H9 (cell line): ENCODE data around the gene MAPK4. TPM values are rescaled to one million over a fixed set of nuclear protein-coding genes. Genes with fewer than 3 reads are reported as not detected.
A peak's percentile ranks its signal among the peaks of the same experiment; 100 is the strongest.

Source experiments
- DNase-seq: peaks from one replicate; pipeline ENCODE4 v3.0.0-alpha.2; 2017
- H2AFZ ChIP-seq: one replicate; pipeline ENCODE4 v1.6.1; 2013; ENCODE audit warnings: mild to moderate bottlenecking, low read length, control low read depth, moderate library complexity
- H2AK5ac ChIP-seq: 2 replicates; pipeline ENCODE4 v1.6.1; 2013; ENCODE audit warnings: low read length, control low read depth, mixed read lengths; ENCODE audit not compliant: insufficient read length
- H2BK120ac ChIP-seq: one replicate; pipeline ENCODE4 v1.6.1; 2013; ENCODE audit warnings: low read depth, mild to moderate bottlenecking, low read length, control low read depth, inconsistent platforms; ENCODE audit not compliant: poor library complexity, severe bottlenecking
- H2BK12ac ChIP-seq: 2 replicates; pipeline ENCODE4 v1.6.1; 2013; ENCODE audit warnings: low read length, control low read depth, mixed read lengths, low read depth; ENCODE audit not compliant: insufficient read length
- H2BK15ac ChIP-seq: 2 replicates; pipeline ENCODE4 v1.6.1; 2013; ENCODE audit warnings: low read depth, low read length, control low read depth
- H2BK20ac ChIP-seq: one replicate; pipeline ENCODE4 v1.6.1; 2013; ENCODE audit warnings: low read depth, mild to moderate bottlenecking, low read length, control low read depth, inconsistent platforms; ENCODE audit not compliant: poor library complexity, severe bottlenecking
- H2BK5ac ChIP-seq: 2 replicates; pipeline ENCODE4 v1.6.1; 2013; ENCODE audit warnings: low read length, control low read depth, mixed read lengths; ENCODE audit not compliant: insufficient read length
- H3K14ac ChIP-seq: 2 replicates; pipeline ENCODE4 v1.6.1; 2013; ENCODE audit warnings: low read length, control low read depth; ENCODE audit not compliant: insufficient read depth
- H3K18ac ChIP-seq: 2 replicates; pipeline ENCODE4 v1.6.1; 2013; ENCODE audit warnings: low read depth, mild to moderate bottlenecking, mixed read lengths, low read length, control low read depth; ENCODE audit not compliant: insufficient read length
- H3K23ac ChIP-seq: 2 replicates; pipeline ENCODE4 v1.6.1; 2013; ENCODE audit warnings: low read length, control low read depth, mixed read lengths, low read depth; ENCODE audit not compliant: insufficient read length
- H3K23me2 ChIP-seq: 2 replicates; pipeline ENCODE4 v1.6.1; 2013; ENCODE audit warnings: low read depth, mild to moderate bottlenecking, mixed read lengths, low read length, control low read depth; ENCODE audit not compliant: insufficient read length, poor library complexity, severe bottlenecking
- H3K27ac ChIP-seq: 2 replicates; pipeline ENCODE4 v1.5.1; 2013; ENCODE audit warnings: low read length, control low read depth, mixed read lengths, low read depth; ENCODE audit not compliant: insufficient read length
- H3K27me3 ChIP-seq: 2 replicates; pipeline ENCODE4 v1.6.1; 2013; ENCODE audit warnings: low read length, control low read depth, inconsistent platforms; ENCODE audit not compliant: insufficient read depth
- H3K4ac ChIP-seq: 2 replicates; pipeline ENCODE4 v1.6.1; 2013; ENCODE audit warnings: low read depth, mild to moderate bottlenecking, control low read depth, inconsistent platforms, low read length, moderate library complexity
- H3K4me1 ChIP-seq: 2 replicates; pipeline ENCODE4 v1.6.1; 2013; ENCODE audit warnings: low read length, control low read depth, inconsistent platforms; ENCODE audit not compliant: insufficient read depth
- H3K4me2 ChIP-seq: 2 replicates; pipeline ENCODE4 v1.6.1; 2013; ENCODE audit warnings: low read length, control low read depth, mixed read lengths; ENCODE audit not compliant: insufficient read length, insufficient read depth
- H3K56ac ChIP-seq: 2 replicates; pipeline ENCODE4 v1.6.1; 2013; ENCODE audit warnings: low read depth, mild to moderate bottlenecking, mixed read lengths, low read length, control low read depth; ENCODE audit not compliant: insufficient read length
- H3K79me1 ChIP-seq: 2 replicates; pipeline ENCODE4 v1.6.1; 2013; ENCODE audit warnings: low read depth, mild to moderate bottlenecking, moderate library complexity, low read length, control low read depth, inconsistent platforms; ENCODE audit not compliant: insufficient read depth, poor library complexity, severe bottlenecking
- H3K79me2 ChIP-seq: 2 replicates; pipeline ENCODE4 v1.6.1; 2013; ENCODE audit warnings: low read length, control low read depth, inconsistent platforms; ENCODE audit not compliant: insufficient read depth
- H3K9ac ChIP-seq: 2 replicates; pipeline ENCODE4 v1.6.1; 2013; ENCODE audit warnings: low read length, control low read depth, mixed read lengths; ENCODE audit not compliant: insufficient read length; ENCODE audit errors: extremely low read depth
- H3K9me3 ChIP-seq: one replicate; pipeline ENCODE4 v1.6.1; 2013; ENCODE audit warnings: low read depth, low read length, inconsistent platforms; ENCODE audit not compliant: control insufficient read depth
- H3T11ph ChIP-seq: one replicate; pipeline ENCODE4 v1.6.1; 2013; ENCODE audit warnings: mild to moderate bottlenecking, low read length, control low read depth, inconsistent platforms
- H4K20me1 ChIP-seq: one replicate; pipeline ENCODE4 v1.6.1; 2013; ENCODE audit not compliant: control insufficient read depth, insufficient read length, insufficient read depth
- H4K5ac ChIP-seq: 2 replicates; pipeline ENCODE4 v1.6.1; 2013; ENCODE audit warnings: low read depth, mild to moderate bottlenecking, mixed read lengths, low read length, control low read depth; ENCODE audit not compliant: insufficient read length
- H4K8ac ChIP-seq: replicated peaks from 2 replicates; pipeline ENCODE4 v1.6.1; 2013; ENCODE audit warnings: low read length, control low read depth, mixed read lengths, low read depth; ENCODE audit not compliant: insufficient read length
- H4K91ac ChIP-seq: 2 replicates; pipeline ENCODE4 v1.6.1; 2013; ENCODE audit warnings: low read depth, mild to moderate bottlenecking, moderate library complexity, mixed read lengths, low read length, control low read depth; ENCODE audit not compliant: insufficient read length
- H3K27ac Mint-ChIP-seq, 3 experiments: 2 replicates in 2 of 3; 3 replicates in 1 of 3; pipeline ENCODE4 v1.8.0; 2020 to 2021; ENCODE audit warnings: mixed read lengths in 3 of 3, mild to moderate bottlenecking in 1 of 3, moderate library complexity in 1 of 3
- H3K27me3 Mint-ChIP-seq: 2 replicates; pipeline ENCODE4 v1.8.0; 2021; ENCODE audit warnings: low read depth, mild to moderate bottlenecking, moderate library complexity, mixed read lengths
- H3K36me3 Mint-ChIP-seq, 3 experiments: 2 replicates in 2 of 3; 3 replicates in 1 of 3; pipeline ENCODE4 v1.8.0; 2020 to 2021; ENCODE audit warnings: low read depth in 3 of 3, mixed read lengths in 3 of 3; ENCODE audit not compliant: insufficient read depth in 1 of 3
- H3K4me1 Mint-ChIP-seq, 2 experiments: 2 replicates each; pipeline ENCODE4 v1.8.0; 2020; ENCODE audit warnings: mixed read lengths in 2 of 2
- H3K4me3 Mint-ChIP-seq, 2 experiments: 2 replicates in 1 of 2; 3 replicates in 1 of 2; pipeline ENCODE4 v1.8.0; 2020 to 2021; ENCODE audit warnings: mild to moderate bottlenecking in 2 of 2, mixed read lengths in 2 of 2, moderate library complexity in 1 of 2
- H3K9me3 Mint-ChIP-seq, 2 experiments: 2 replicates in 1 of 2; 3 replicates in 1 of 2; pipeline ENCODE4 v1.8.0; 2020; ENCODE audit warnings: mild to moderate bottlenecking in 2 of 2, mixed read lengths in 2 of 2, moderate library complexity in 1 of 2
- CTCF ChIP-seq: fragments of 200-600 bp; sonication (generic); conservative IDR thresholded peaks from 3 replicates; pipeline ENCODE4 v1.8.0; 2021; ENCODE audit warnings: antibody characterized with exemption, mild to moderate bottlenecking
- WGBS: extraction: QIAGEN DNeasy Blood & Tissue Kit; methylation state at CpG from one replicate; pipeline ENCODE4 v1.1.7; 2013; ENCODE audit warnings: missing lambda C conversion rate, low lambda C conversion rate, mixed read lengths; ENCODE audit not compliant: insufficient read length; ENCODE audit errors: extremely low coverage; 5-methylcytosine and 5-hydroxymethylcytosine counted together
- total RNA-seq: library from RNA; stranded (reverse); gene quantifications from 2 replicates; pipeline ENCODE4 v1.2.1, GENCODE V29; 2021

The MAPK4 gene
- total RNA-seq, 1 experiment from 2014 or later: 1.6 TPM

- no peak overlapping the region for H3K27ac ChIP-seq
- no peak overlapping the region for H2BK5ac ChIP-seq
- H3K23ac ChIP-seq: no peak overlapping the region
- no peaks in the 10 kb centered on the region for H3K9me3 ChIP-seq
- H2AFZ ChIP-seq: no peak overlapping the region
- no peak overlapping the region for H3T11ph ChIP-seq
- TF ChIP-seq CTCF: no peak
- H3K14ac ChIP-seq: no peak overlapping the region
- no peak overlapping the region for H3K4me2 ChIP-seq
- Mint-ChIP-seq H3K27me3 (no peaks in the 10 kb centered on the region; the same call in 1 of the 2 replicates), H3K4me1 (peaks cover 13 to 15% of the 10 kb centered on the region in 2 experiments), H3K27ac (peak overlapping the region in 1 of 3 experiments; percentile 44; a peak in 1 of 7 replicates), H3K36me3 (peaks cover 0 to 4% (median 1%) of the 10 kb centered on the region in 3 experiments; a peak in 2 of 7 replicates), H3K9me3 (no peaks in the 10 kb centered on the region), H3K4me3 (no peak overlapping the region)
- no peak overlapping the region for H4K91ac ChIP-seq
- H3K4me1 ChIP-seq: peaks cover 4% of the 10 kb centered on the region; the same call in 1 of the 2 replicates
- no CpG with 5 or more reads among the region's 10 CpGs for WGBS
- H3K27me3 ChIP-seq: no peaks in the 10 kb centered on the region
- H3K4ac ChIP-seq: no peak overlapping the region
- H2BK12ac ChIP-seq: no peak overlapping the region
- no peak overlapping the region for H3K56ac ChIP-seq
- H4K20me1 ChIP-seq: no peaks in the 10 kb centered on the region
- H2BK15ac ChIP-seq: no peak overlapping the region
- no peak for DNase-seq
- H3K79me2 ChIP-seq: no peaks in the 10 kb centered on the region
- H3K79me1 ChIP-seq: no peaks in the 10 kb centered on the region
- H2AK5ac ChIP-seq: no peak overlapping the region
- H3K18ac ChIP-seq: no peak overlapping the region
- no peak overlapping the region for H2BK120ac ChIP-seq
- no peaks in the 10 kb centered on the region for H3K23me2 ChIP-seq
- no peak overlapping the region for H2BK20ac ChIP-seq
- H4K8ac ChIP-seq: no peak overlapping the region
- no peak overlapping the region for H4K5ac ChIP-seq
- H3K9ac ChIP-seq: no peak overlapping the region
Measured at GRCh38 chr18:50727721-50728471, 168.0 kb downstream of the MAPK4 start.
